Right lobe of liver (tissue), 4 donors: ENCODE measurements around the gene FAR2.
"Not testable (repeated sequence)": the region's sequence is repeated elsewhere in the genome, so short reads cannot be mapped to it uniquely, and the experiment has no call there.

Source experiments
- CTCF ChIP-seq, 4 donors: fragments of 200-600 bp in 3 of 4; fragments of 450-650 bp in 1 of 4; IDR thresholded peaks; one replicate each; pipeline versions ENCODE4 v1.5.1 to v1.8.0; 2016 to 2022; ENCODE audit warnings: antibody characterized with exemption in 4 of 4, mild to moderate bottlenecking in 2 of 4
- POLR2A ChIP-seq: fragments of 450-650 bp; IDR thresholded peaks from one replicate; pipeline ENCODE4 v1.6.1; 2017; ENCODE audit warnings: antibody characterized with exemption, mild to moderate bottlenecking
- donor health status: DM: no; HTN: no; CAD: no.
- donor health status: DM: no; HTN: no; CAD: no.
- donor health status: DM: no; HTN: yes; CAD: no.

GRCh38 chr12:29257687-29258086 is 108.6 kb downstream of the FAR2 start:
- not testable (repeated sequence) for TF ChIP-seq POLR2A; CTCF (IDR thresholded peaks at IDR 0.05)
